Right cardiac atrium (tissue), 5 donors: Measurements from ENCODE around the gene RPP14. TPM values are rescaled to one million over a fixed set of nuclear protein-coding genes. Genes with fewer than 3 reads are reported as not detected.
A peak's percentile ranks its signal among the peaks of the same experiment; 100 is the strongest.

ENCODE experiments used
- ATAC-seq, 2 donors: fragments of 200-7000 bp; cut with Tn5 transposase; one replicate each; pipeline versions ENCODE4 v1.8.0 to v1.9.1; 2020; ENCODE audit warnings: moderate library complexity in 2 of 2, mild to moderate bottlenecking in 1 of 2
- DNase-seq, 3 donors: peaks; one replicate each; pipeline ENCODE4 v3.0.0-alpha.2; 2020
- H3K27ac ChIP-seq: one replicate; pipeline ENCODE4 v1.5.1; 2013; ENCODE audit warnings: mild to moderate bottlenecking, low read length, control low read depth, moderate library complexity
- H3K27me3 ChIP-seq: one replicate; pipeline ENCODE4 v1.6.1; 2013; ENCODE audit not compliant: control insufficient read depth, insufficient read depth
- H3K4me1 ChIP-seq: one replicate; pipeline ENCODE4 v1.6.1; 2013; ENCODE audit warnings: low read length; ENCODE audit not compliant: control insufficient read depth, insufficient read depth
- H3K4me3 ChIP-seq: one replicate; pipeline ENCODE4 v1.5.1; 2013; ENCODE audit warnings: low read length, control low read depth
- H3K9me3 ChIP-seq: one replicate; pipeline ENCODE4 v1.6.1; 2013; ENCODE audit warnings: low read length; ENCODE audit not compliant: control insufficient read depth
- WGBS: extraction: QIAGEN DNeasy Blood & Tissue Kit; methylation state at CpG from one replicate; pipeline ENCODE4 v1.1.7; 2013; 5-methylcytosine and 5-hydroxymethylcytosine counted together
- intact Hi-C, 4 donors: fragments of 100-400 bp; cut with DNase I; formaldehyde crosslinking; loops; one replicate each; pipeline versions ENCODE4 v1.11.0 to v1.14.0; 2022 to 2023
- polyA plus RNA-seq: library from polyadenylated mRNA; stranded (reverse); fragments of 200-250 nt; gene quantifications from one replicate; pipeline ENCODE4 v1.2.3, GENCODE V29; 2013
- total RNA-seq, 4 donors: library from RNA; stranded (reverse); fragmentation: NEBNext Ultra II Directional; extraction: Animal tissue kit (Norgen Biotek cat#: 25700); gene quantifications; one replicate each; pipeline ENCODE4 v1.2.1, GENCODE V29; 2021
- donor health status: healthy with polysubstance abuse.
- donor health status: DM: no; HTN: yes; CAD: no.
- donor health status: DM: no; HTN: no; CAD: no.
- donor health status: DM: no; HTN: yes; CAD: no; lungs with severe emphysema.
- donor health status: DM: yes; HTN: yes; CAD: no.

Gene RPP14
- total and polyA plus RNA-seq, 5 donors, result 15.7 to 26.0 (median 19.6) TPM

- ATAC-seq, result peak; percentile 10 to 23
- H3K27ac ChIP-seq, result no peak overlapping the region
- 89% methylated on average over 10 of the region's 10 CpGs for WGBS
Measured at GRCh38 chr3:58292866-58293265, 13.2 kb upstream of the RPP14 start.

GRCh38 chr3:58293516-58293915 lies 12.5 kb upstream of the RPP14 start:
- H3K27me3 ChIP-seq, result no peaks in the 10 kb centered on the region
- ATAC-seq (no peak), DNase-seq (no peak)
- 79% methylated on average over 9 of the region's 9 CpGs for WGBS
- H3K9me3 ChIP-seq, result no peaks in the 10 kb centered on the region
- H3K27ac ChIP-seq, result no peak overlapping the region
- H3K4me3 ChIP-seq, result no peak overlapping the region
- no peaks in the 10 kb centered on the region for H3K4me1 ChIP-seq
- intact Hi-C loops, result no loop called here

More at GRCh38 chr3:58292866-58293265, 13.2 kb upstream of the RPP14 start:
- Histone ChIP-seq H3K9me3 (no peaks in the 10 kb centered on the region), H3K27me3 (no peaks in the 10 kb centered on the region), H3K4me1 (no peaks in the 10 kb centered on the region), H3K4me3 (no peak overlapping the region)
- no peak for DNase-seq
- intact Hi-C loops, result no loop called here

GRCh38 chr3:58296269-58296668 lies 9.8 kb upstream of the RPP14 start:
- ATAC-seq, result no peak
- no peaks in the 10 kb centered on the region for H3K9me3 ChIP-seq

GRCh38 chr3:58296843-58297242 lies 9.2 kb upstream of the RPP14 start:
- no peaks in the 10 kb centered on the region for H3K27me3 ChIP-seq
- no peaks in the 10 kb centered on the region for H3K4me1 ChIP-seq
- H3K4me3 ChIP-seq, result no peak overlapping the region
- WGBS, result 74% methylated on average over 6 of the region's 6 CpGs
- ATAC-seq, result no peak
- intact Hi-C loops, result loop anchor here in 2 of 4 donors (2.0 to 5.0 kb wide), 2 partner anchors 110 kb away; no protein-coding TSS in a partner anchor
- H3K27ac ChIP-seq, result no peak overlapping the region
- no peak for DNase-seq
- no peaks in the 10 kb centered on the region for H3K9me3 ChIP-seq

More at GRCh38 chr3:58296269-58296668, 9.8 kb upstream of the RPP14 start:
- 63% methylated on average over 5 of the region's 5 CpGs for WGBS
- H3K27ac ChIP-seq, result no peak overlapping the region
- H3K27me3 ChIP-seq, result no peaks in the 10 kb centered on the region
- intact Hi-C loops, result loop anchor here in 2 of 4 donors (2.0 to 5.0 kb wide), 2 partner anchors 109 kb away; no protein-coding TSS in a partner anchor
- no peak for DNase-seq
- H3K4me1 ChIP-seq, result no peaks in the 10 kb centered on the region
- no peak overlapping the region for H3K4me3 ChIP-seq

- Histone ChIP-seq H3K4me3 (no peak overlapping the region), H3K4me1 (no peaks in the 10 kb centered on the region), H3K27me3 (no peaks in the 10 kb centered on the region), H3K9me3 (no peaks in the 10 kb centered on the region), H3K27ac (no peak overlapping the region)
- ATAC-seq, result no peak
- no peak for DNase-seq
- 69% methylated on average over 3 of the region's 3 CpGs for WGBS
- intact Hi-C loops, result loop anchor here in 1 of 4 donors (5.0 kb wide), 1 partner anchor 111 kb away; no protein-coding TSS in a partner anchor
Measured at GRCh38 chr3:58298190-58298589, 7.9 kb upstream of the RPP14 start.

- intact Hi-C loops, result loop anchor here in 1 of 4 donors (5.0 kb wide), 1 partner anchor 112 kb away; no protein-coding TSS in a partner anchor
- DNase-seq, result no peak
Measured at GRCh38 chr3:58299075-58299474, 7.0 kb upstream of the RPP14 start.

GRCh38 chr3:58299839-58300516 lies 6.1 kb upstream of the RPP14 start:
- no peak overlapping the region for H3K27ac ChIP-seq
- intact Hi-C loops, result loop anchor here (2.0 to 5.0 kb wide), 3 partner anchors 63 to 113 kb away; partner anchors contain the start of gene ABHD6 (in 2 of the 4)
- H3K9me3 ChIP-seq, result no peaks in the 10 kb centered on the region
- ATAC-seq, result no peak
- H3K27me3 ChIP-seq, result no peaks in the 10 kb centered on the region
- no peaks in the 10 kb centered on the region for H3K4me1 ChIP-seq
- no peak overlapping the region for H3K4me3 ChIP-seq
- no peak for DNase-seq
- WGBS, result 15% methylated on average over 8 of the region's 8 CpGs

More at GRCh38 chr3:58299075-58299474, 7.0 kb upstream of the RPP14 start:
- no peak overlapping the region for H3K27ac ChIP-seq
- H3K27me3 ChIP-seq, result no peaks in the 10 kb centered on the region
- ATAC-seq, result no peak
- no peaks in the 10 kb centered on the region for H3K9me3 ChIP-seq
- no peak overlapping the region for H3K4me3 ChIP-seq
- no peaks in the 10 kb centered on the region for H3K4me1 ChIP-seq
- WGBS, result 72% methylated on average over 2 of the region's 2 CpGs

- Histone ChIP-seq H3K27ac (peak overlapping the region; percentile 100), H3K9me3 (no peaks in the 10 kb centered on the region), H3K27me3 (no peaks in the 10 kb centered on the region), H3K4me3 (peak overlapping the region; percentile 88), H3K4me1 (peaks cover 5% of the 10 kb centered on the region)
- WGBS, result 23% methylated on average over 10 of the region's 10 CpGs
- intact Hi-C loops, result no loop called here
- DNase-seq (no peak), ATAC-seq (no peak)
Measured at GRCh38 chr3:58307639-58308215, 1.7 kb downstream of the RPP14 start.

GRCh38 chr3:58308728-58309127 lies 2.7 kb downstream of the RPP14 start:
- ATAC-seq (no peak), DNase-seq (no peak)
- Histone ChIP-seq H3K27ac (no peak overlapping the region), H3K27me3 (no peaks in the 10 kb centered on the region), H3K9me3 (no peaks in the 10 kb centered on the region), H3K4me1 (peaks cover 5% of the 10 kb centered on the region), H3K4me3 (peak overlapping the region; percentile 16)
- intact Hi-C loops, result no loop called here
- 4% methylated on average over 1 of the region's 1 CpG for WGBS

- H3K27ac ChIP-seq, result no peak overlapping the region
Measured at GRCh38 chr3:58317811-58318210, 11.8 kb downstream of the RPP14 start.

GRCh38 chr3:58321791-58322190 lies 15.7 kb downstream of the RPP14 start:
- 92% methylated on average over 7 of the region's 7 CpGs for WGBS
- no peaks in the 10 kb centered on the region for H3K4me1 ChIP-seq
- H3K9me3 ChIP-seq, result no peaks in the 10 kb centered on the region
- no peak overlapping the region for H3K4me3 ChIP-seq
- DNase-seq (no peak), ATAC-seq (no peak)
- intact Hi-C loops, result loop anchor here in 2 of 4 donors (5.0 to 10.0 kb wide), 3 partner anchors 91 to 211 kb away; partner anchors contain the start of gene KCTD6 (in 1 of the 2)
- H3K27me3 ChIP-seq, result no peaks in the 10 kb centered on the region
- H3K27ac ChIP-seq, result no peak overlapping the region

More at GRCh38 chr3:58317811-58318210, 11.8 kb downstream of the RPP14 start:
- H3K4me3 ChIP-seq, result no peak overlapping the region
- ATAC-seq (no peak), DNase-seq (no peak)
- no peaks in the 10 kb centered on the region for H3K4me1 ChIP-seq
- no peaks in the 10 kb centered on the region for H3K9me3 ChIP-seq
- 79% methylated on average over 2 of the region's 2 CpGs for WGBS
- H3K27me3 ChIP-seq, result no peaks in the 10 kb centered on the region
- intact Hi-C loops, result loop anchor here in 2 of 4 donors (10.0 kb wide), 2 partner anchors 207 to 217 kb away; partner anchors contain the start of gene ACOX2 (in 1 of the 2)
